Measurements from ENCODE around the gene MDH1.

DNA sequence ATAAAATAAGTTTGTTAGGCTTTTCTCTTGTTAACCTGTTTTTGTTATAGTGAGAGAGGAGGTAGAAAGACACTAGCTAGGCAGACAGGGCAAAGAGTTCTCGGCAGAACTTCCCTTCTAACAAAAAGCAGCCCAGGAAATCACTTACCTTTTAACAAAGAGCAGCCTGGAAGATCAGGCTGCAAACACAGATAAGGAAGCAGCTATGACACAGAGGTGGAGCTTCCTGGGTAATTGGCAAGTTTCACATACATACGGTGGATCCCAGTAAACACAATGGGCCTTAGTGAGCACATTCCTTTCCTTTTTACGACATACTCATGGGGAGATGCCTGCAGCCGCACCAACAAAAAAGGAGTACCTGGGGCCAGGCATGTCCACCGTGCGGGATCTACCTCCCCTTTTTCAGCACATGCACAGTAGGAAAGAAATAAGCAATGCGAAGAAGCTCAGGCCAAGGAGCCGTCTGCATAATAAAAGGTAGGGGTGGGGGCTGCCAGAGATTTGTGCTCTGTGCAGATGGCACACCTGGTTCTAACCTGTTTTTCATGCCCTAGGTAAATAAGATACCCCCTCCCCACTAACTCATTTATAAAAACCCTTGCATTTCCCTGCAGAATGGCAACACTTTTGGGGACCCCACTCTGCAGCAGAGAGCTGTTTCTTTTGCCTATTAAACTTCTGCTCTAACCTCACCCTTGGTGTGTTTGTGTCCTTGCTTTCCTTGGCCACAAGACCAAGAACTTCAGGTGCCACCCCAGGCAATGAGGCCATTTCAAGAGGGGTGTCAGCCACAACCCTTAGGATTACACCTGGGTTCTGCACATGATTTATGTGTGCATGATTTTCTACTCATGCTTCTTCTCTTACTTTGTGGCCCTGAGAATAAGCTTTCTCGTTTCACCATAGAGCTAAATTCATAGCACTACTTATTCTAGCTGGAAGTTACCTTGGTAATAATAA lies 26.5 kb downstream of the MDH1 start:
- TF ChIP-seq, protein P1, sequence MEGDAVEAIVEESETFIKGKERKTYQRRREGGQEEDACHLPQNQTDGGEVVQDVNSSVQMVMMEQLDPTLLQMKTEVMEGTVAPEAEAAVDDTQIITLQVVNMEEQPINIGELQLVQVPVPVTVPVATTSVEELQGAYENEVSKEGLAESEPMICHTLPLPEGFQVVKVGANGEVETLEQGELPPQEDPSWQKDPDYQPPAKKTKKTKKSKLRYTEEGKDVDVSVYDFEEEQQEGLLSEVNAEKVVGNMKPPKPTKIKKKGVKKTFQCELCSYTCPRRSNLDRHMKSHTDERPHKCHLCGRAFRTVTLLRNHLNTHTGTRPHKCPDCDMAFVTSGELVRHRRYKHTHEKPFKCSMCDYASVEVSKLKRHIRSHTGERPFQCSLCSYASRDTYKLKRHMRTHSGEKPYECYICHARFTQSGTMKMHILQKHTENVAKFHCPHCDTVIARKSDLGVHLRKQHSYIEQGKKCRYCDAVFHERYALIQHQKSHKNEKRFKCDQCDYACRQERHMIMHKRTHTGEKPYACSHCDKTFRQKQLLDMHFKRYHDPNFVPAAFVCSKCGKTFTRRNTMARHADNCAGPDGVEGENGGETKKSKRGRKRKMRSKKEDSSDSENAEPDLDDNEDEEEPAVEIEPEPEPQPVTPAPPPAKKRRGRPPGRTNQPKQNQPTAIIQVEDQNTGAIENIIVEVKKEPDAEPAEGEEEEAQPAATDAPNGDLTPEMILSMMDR (IDR thresholded peaks at IDR 0.05) = no peak
- TF ChIP-seq POLR2AphosphoS5 (IDR thresholded peaks at IDR 0.05) = no peak
